ENCODE results near the gene OARD1. TPM values are rescaled to one million over a fixed set of nuclear protein-coding genes. Genes with fewer than 3 reads are reported as not detected.

OARD1 gene
- total and polyA plus RNA-seq, 10 of the 15 experiments (the other 5 are each of a cell fraction or from before 2014, with no cell fraction given): 19.0 to 63.5 (median 43.6) TPM

- TF ChIP-seq STAT3 (IDR thresholded peaks at IDR 0.05; ENCODE audit: low read depth, low read length): no peak
- TF ChIP-seq CHD1 (IDR thresholded peaks at IDR 0.05; ENCODE audit: low read depth, low read length): no peak
- no peak for TF ChIP-seq SP1 (IDR thresholded peaks at IDR 0.05; ENCODE audit: low read depth, low read length)
- no peak for TF ChIP-seq GATAD2B (conservative IDR thresholded peaks at IDR 0.05; ENCODE audit: low read depth)
- no peak for TF ChIP-seq ZNF24 (IDR thresholded peaks at IDR 0.05)
- no peak for TF ChIP-seq POLR2A (IDR thresholded peaks at IDR 0.05; ENCODE audit: low read depth, low read length)
- no peak for TF ChIP-seq KAT2A (conservative IDR thresholded peaks at IDR 0.05; ENCODE audit: control insufficient read depth, low read depth, low read length)
- no peak for TF ChIP-seq PAX8 (IDR thresholded peaks at IDR 0.05)
- TF ChIP-seq NR2C2 (IDR thresholded peaks at IDR 0.05; ENCODE audit: borderline replicate concordance, control insufficient read depth, insufficient read length, low read depth): no peak
- H3K36me3 ChIP-seq (ENCODE audit: control insufficient read depth in 2 of 2, insufficient read depth in 2 of 2, low read length in 1 of 2): no peaks in the 10 kb centered on the region; a peak in 1 of 4 replicates
- no peaks in the 10 kb centered on the region for H4K20me1 ChIP-seq (ENCODE audit: control insufficient read depth, insufficient read depth)
- in situ Hi-C loops (cut with MboI) (no loop called here), intact Hi-C loops (cut with micrococcal nuclease; ENCODE audit: unreplicated experiment) (no loop called here)
- ChIA-PET CTCF (interaction anchor here (1.7 to 2.2 kb wide), 2 partner anchors 10 to 21 kb away, joined by 3 to 7 read pairs; no protein-coding TSS in a partner anchor), POLR2A (no interaction called here), RAD21 (ENCODE audit: unreplicated experiment) (no interaction called here), SMC1A (ENCODE audit: uncharacterized antibody, unreplicated experiment) (interaction anchor here (1.1 kb wide), 1 partner anchor 9 kb away, joined by 3 read pairs; no protein-coding TSS in a partner anchor)
- ATAC-seq (no peak), FAIRE-seq (no peak), DNase-seq (ENCODE audit: low read depth, low spot score) (no peak)
- no peak overlapping the region for H3K4me3 ChIP-seq
- no peaks in the 10 kb centered on the region for H3K4me1 ChIP-seq (ENCODE audit: control insufficient read depth, insufficient read depth, low read length)
- H3K27ac ChIP-seq (ENCODE audit: control insufficient read depth, insufficient read depth): no peak overlapping the region
- BruUV-seq (replicated peaks): no TSS peak
- H3K4me2 ChIP-seq (ENCODE audit: control insufficient read depth, insufficient read depth): no peak overlapping the region
- no peaks in the 10 kb centered on the region for H3K79me2 ChIP-seq (ENCODE audit: control insufficient read depth, insufficient read depth, low read length)
- H3K27me3 ChIP-seq (replicated peaks in 1 of 2; ENCODE audit: control insufficient read depth in 2 of 2, insufficient read depth in 2 of 2, low read length in 1 of 2): no peaks in the 10 kb centered on the region
- WGBS (ENCODE audit: insufficient coverage, insufficient replicate concordance, low lambda C conversion rate, missing lambda C conversion rate): 87% methylated on average over 7 of the region's 7 CpGs
- H2AFZ ChIP-seq (ENCODE audit: control insufficient read depth, low read depth, low read length): no peak overlapping the region
- H3K9me3 ChIP-seq (replicated peaks; ENCODE audit: control insufficient read depth, insufficient read depth, low read length): no peaks in the 10 kb centered on the region
- H3K9ac ChIP-seq (ENCODE audit: control insufficient read depth, insufficient read depth, low read length): no peak overlapping the region
Observed at GRCh38 chr6:41049955-41050354, 22.2 kb downstream of the OARD1 start.

- ChIA-PET RAD21 (ENCODE audit: unreplicated experiment) (interaction anchor here (1.1 kb wide), 1 partner anchor 272 kb away, joined by 3 read pairs; no protein-coding TSS in a partner anchor), POLR2A (interaction anchor here (0.7 kb wide), 1 partner anchor 51 kb away, joined by 4 read pairs; no protein-coding TSS in a partner anchor), CTCF (interaction anchor here (1.7 to 2.2 kb wide), 2 partner anchors 9 to 21 kb away, joined by 3 to 7 read pairs; no protein-coding TSS in a partner anchor), SMC1A (ENCODE audit: uncharacterized antibody, unreplicated experiment) (interaction anchor here (1.1 kb wide), 1 partner anchor 9 kb away, joined by 3 read pairs; no protein-coding TSS in a partner anchor)
- Histone ChIP-seq H2AFZ (ENCODE audit: control insufficient read depth, low read depth, low read length) (no peak overlapping the region), H3K9ac (ENCODE audit: control insufficient read depth, insufficient read depth, low read length) (no peak overlapping the region), H3K79me2 (ENCODE audit: control insufficient read depth, insufficient read depth, low read length) (no peaks in the 10 kb centered on the region), H3K4me3 (no peak overlapping the region), H3K27me3 (replicated peaks in 1 of 2; ENCODE audit: control insufficient read depth in 2 of 2, insufficient read depth in 2 of 2, low read length in 1 of 2) (no peaks in the 10 kb centered on the region), H3K36me3 (ENCODE audit: control insufficient read depth in 2 of 2, insufficient read depth in 2 of 2, low read length in 1 of 2) (no peaks in the 10 kb centered on the region; a peak in 1 of 4 replicates), H3K27ac (ENCODE audit: control insufficient read depth, insufficient read depth) (no peak overlapping the region), H3K4me2 (ENCODE audit: control insufficient read depth, insufficient read depth) (no peak overlapping the region), H3K4me1 (ENCODE audit: control insufficient read depth, insufficient read depth, low read length) (no peaks in the 10 kb centered on the region), H3K9me3 (replicated peaks; ENCODE audit: control insufficient read depth, insufficient read depth, low read length) (no peaks in the 10 kb centered on the region), H4K20me1 (ENCODE audit: control insufficient read depth, insufficient read depth) (no peaks in the 10 kb centered on the region)
- ATAC-seq (no peak), DNase-seq (ENCODE audit: low read depth, low spot score) (no peak), FAIRE-seq (no peak)
- intact Hi-C loops (cut with micrococcal nuclease; ENCODE audit: unreplicated experiment): no loop called here
- in situ Hi-C loops (cut with MboI): no loop called here
- BruUV-seq (replicated peaks): no TSS peak
- WGBS (ENCODE audit: insufficient coverage, insufficient replicate concordance, low lambda C conversion rate, missing lambda C conversion rate): 93% methylated on average over 1 of the region's 1 CpG
- TF ChIP-seq SRF (IDR thresholded peaks at IDR 0.05; ENCODE audit: low read depth in 2 of 2, low read length in 2 of 2) (no peak), CTCF (IDR thresholded peaks at IDR 0.05 in 2 of 3, conservative IDR thresholded peaks at IDR 0.05 in 1 of 3; ENCODE audit: control insufficient read depth in 2 of 3, extremely low read depth in 1 of 3, insufficient read depth in 1 of 3, low read depth in 3 of 3, low read length in 3 of 3) (no peak), BCL11A (IDR thresholded peaks at IDR 0.05; ENCODE audit: low read depth, low read length) (no peak), YY1 (IDR thresholded peaks at IDR 0.05; ENCODE audit: low read depth, low read length) (no peak), GATAD2B (conservative IDR thresholded peaks at IDR 0.05; ENCODE audit: low read depth) (no peak), CEBPZ (IDR thresholded peaks at IDR 0.05; ENCODE audit: low read depth, low read length) (no peak)
Observed at GRCh38 chr6:41049521-41049920, 22.6 kb downstream of the OARD1 start.

Measured in GM12878 (cell line).